PC-3 (cell line): ENCODE measurements around the gene ASCL5.

ENCODE experiments used
- CTCF ChIP-seq: fragments of 300-600 bp; sonication (generic); conservative IDR thresholded peaks from 2 replicates; pipeline ENCODE4 v1.5.1; 2017; ENCODE audit warnings: antibody characterized with exemption, low read depth, mild to moderate bottlenecking, low read length
- EZH2 ChIP-seq: fragments of 300-600 bp; sonication (generic); IDR thresholded peaks from one replicate; pipeline ENCODE4 v1.6.1; 2017; ENCODE audit warnings: antibody characterized with exemption, mild to moderate bottlenecking, low read length; ENCODE audit not compliant: unreplicated experiment
- EZH2phosphoT487 ChIP-seq: fragments of 300-600 bp; sonication (generic); IDR thresholded peaks from 2 replicates; pipeline ENCODE4 v1.6.1; 2018; ENCODE audit warnings: mild to moderate bottlenecking, antibody characterized with exemption, low read length, borderline replicate concordance

DNA sequence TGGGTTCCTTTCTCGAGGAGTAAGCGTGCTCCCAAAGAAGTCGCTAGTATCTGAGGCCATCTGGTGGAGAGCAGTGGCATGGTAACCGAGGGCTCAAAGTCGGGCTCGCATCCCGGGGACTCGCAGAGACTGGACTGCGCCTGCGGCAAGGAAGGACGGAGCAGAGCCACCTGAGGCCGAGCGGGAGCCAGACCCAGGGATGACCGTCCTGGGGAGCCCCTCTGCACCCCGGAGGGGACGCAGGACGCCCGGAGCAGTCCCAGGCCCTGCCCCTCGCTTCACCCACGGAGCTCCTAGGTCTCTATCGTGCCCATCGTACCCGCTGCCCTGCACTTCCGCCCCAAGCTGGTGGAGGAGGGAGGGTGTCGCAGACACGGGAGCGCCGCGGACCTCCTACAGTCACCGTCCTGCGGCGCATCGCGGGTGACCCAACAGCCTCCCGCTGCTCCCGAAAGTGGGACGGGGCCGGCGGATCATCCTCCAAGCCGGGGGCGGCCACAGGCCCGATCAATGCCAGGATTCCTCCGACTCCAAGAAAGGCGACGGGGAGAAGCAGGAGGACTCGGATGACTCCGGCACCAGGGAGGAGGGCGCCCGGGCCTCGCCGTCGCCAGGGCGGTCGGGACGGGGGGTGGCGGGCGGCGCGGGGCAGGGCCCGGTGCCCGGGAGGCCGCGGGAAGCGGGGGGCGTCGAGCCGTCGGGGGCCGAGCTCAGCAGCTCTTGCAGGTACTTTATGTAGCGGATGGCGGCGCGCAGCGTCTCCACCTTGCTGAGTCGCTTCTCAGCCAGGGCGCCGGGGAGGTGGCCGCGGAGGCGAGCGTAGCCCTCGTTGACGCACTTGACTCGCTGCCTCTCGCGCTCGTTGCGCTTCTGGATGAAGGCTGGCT lies 12.5 kb downstream of the ASCL5 start:
- TF ChIP-seq EZH2phosphoT487 (no peak), CTCF (peak; percentile 100), EZH2 (no peak)
